ENCODE data around the gene MRM3.
"Not testable (repeated sequence)": the region's sequence is repeated elsewhere in the genome, so short reads cannot be mapped to it uniquely, and the experiment has no call there.

Gene MRM3

DNA sequence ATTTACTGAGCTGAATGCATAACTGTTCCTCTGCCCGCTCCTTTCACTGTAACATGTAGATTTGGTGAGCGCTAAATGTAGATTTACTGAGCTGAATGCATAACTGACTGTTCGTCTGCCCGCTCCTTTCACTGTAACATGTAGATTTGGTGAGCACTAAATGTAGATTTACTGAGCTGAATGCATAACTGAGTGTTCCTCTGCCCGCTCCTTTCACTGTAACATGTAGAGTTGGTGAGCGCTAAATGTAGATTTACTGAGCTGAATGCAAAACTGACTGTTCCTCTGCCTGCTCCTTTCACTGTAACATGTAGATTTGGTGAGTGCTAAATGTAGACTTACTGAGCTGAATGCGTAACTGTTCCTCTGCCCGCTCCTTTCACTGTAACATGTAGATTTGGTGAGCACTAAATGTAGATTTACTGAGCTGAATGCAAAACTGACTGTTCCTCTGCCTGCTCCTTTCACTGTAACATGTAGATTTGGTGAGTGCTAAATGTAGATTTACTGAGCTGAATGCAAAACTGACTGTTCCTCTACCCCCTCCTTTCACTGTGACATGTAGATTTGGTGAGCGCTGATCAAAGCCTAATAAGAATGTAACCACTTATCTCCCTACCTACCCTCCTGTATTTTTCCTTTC is 26.7 kb upstream of the MRM3 start:
- FAIRE-seq: not testable (repeated sequence)

DNA sequence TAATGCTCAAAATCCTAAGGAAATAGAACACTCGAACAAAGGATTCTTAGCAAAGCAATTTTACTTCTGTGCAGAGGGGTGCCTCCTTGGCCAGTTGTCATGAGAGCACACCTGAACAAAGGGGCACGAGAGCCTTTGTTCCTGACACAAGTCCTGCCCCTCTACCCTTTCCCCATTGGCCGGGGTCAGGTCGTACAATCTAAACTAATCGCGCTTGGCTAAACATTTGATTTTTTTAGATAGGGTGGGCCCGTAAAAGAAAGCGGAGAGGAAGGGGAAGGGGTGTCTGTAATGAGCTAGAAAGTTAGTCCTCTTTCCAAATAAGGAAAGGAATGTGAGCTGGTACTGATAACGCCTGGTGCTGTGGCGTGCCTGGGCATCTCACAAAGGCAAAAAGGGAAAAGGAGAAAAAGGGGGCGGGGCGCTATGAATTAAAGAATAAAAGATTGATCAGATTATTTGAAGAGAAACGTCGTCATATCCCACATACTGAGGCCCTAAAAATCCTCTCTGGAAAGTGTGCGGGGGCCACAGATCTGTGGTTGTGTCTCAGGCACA is 26.1 kb upstream of the MRM3 start:
- FAIRE-seq: not testable (repeated sequence)

DNA sequence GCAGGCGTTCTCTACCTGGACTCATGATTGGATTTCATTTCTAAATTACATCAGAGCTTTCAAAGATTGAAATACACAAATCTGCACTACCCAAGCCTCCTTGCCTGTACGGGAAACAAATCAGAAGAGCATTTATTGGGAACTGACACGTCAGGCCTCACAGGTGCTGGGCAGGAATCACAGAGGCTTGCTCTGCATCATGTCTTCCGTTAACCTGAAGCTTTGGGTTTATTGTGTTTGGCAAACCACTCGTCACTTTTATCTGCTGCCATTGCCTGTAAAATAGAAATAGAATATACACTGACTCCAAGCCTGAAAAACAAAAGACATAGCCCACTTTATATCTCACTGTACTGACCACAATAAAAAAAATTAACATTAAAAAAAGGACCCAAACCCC is 22.2 kb upstream of the MRM3 start:
- FAIRE-seq: no peak

DNA sequence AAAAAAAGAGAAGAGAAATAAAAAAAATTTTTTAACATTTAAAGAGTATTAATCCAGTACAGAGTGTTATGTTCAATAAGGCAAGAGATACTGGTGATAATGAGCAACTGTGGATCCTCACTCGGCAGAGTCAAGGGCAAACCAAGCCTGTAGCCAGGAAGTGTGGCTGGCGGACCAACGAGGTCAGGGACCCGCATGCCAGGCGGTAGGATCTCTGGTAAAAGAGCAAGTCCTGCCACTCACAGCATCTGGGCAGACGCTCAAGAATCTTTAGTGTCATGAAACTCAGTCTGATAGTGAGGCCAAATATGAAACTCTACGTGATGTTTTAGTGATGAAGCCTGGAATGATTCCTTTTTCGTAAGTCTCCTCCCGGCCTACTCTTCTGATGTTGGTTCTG is 21.8 kb upstream of the MRM3 start:
- FAIRE-seq: no peak

DNA sequence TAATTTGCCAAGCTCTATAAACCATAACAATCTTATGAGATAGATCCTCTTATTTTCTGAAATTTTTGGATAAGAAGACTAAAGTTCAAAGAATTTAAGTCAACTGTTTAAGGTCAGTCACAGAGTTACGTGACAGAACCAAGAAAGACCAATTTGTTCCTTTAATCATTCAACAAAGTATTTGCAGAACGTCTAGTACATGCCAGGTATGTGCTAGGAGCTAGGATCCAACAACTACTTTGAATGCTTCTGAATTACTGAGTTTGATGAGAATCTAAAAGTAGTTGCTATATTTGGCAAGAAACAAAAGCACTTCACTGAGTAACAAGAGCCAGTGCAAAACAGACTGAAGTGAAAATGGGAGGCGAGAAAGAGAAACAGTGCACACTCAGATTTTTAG is 15.1 kb upstream of the MRM3 start:
- no peak for FAIRE-seq

DNA sequence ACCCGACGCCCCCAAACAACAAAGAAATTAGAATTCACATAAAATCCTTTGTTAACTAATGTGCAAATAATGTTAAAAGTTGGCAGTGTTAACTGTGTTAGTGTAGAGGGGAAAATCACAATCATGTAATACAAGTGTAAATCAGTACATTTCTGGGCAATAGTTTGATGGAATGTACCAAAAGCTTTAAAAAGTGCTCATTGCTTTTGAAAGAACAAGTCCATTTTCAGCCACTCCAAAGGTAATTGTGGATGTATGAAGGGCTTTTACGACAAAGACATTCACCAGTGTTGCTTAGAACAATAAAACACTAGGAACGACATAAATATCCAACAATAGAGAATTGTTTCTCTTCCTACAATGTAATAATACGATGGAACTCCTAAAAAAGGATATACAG is 9.1 kb upstream of the MRM3 start:
- no peak for FAIRE-seq

DNA sequence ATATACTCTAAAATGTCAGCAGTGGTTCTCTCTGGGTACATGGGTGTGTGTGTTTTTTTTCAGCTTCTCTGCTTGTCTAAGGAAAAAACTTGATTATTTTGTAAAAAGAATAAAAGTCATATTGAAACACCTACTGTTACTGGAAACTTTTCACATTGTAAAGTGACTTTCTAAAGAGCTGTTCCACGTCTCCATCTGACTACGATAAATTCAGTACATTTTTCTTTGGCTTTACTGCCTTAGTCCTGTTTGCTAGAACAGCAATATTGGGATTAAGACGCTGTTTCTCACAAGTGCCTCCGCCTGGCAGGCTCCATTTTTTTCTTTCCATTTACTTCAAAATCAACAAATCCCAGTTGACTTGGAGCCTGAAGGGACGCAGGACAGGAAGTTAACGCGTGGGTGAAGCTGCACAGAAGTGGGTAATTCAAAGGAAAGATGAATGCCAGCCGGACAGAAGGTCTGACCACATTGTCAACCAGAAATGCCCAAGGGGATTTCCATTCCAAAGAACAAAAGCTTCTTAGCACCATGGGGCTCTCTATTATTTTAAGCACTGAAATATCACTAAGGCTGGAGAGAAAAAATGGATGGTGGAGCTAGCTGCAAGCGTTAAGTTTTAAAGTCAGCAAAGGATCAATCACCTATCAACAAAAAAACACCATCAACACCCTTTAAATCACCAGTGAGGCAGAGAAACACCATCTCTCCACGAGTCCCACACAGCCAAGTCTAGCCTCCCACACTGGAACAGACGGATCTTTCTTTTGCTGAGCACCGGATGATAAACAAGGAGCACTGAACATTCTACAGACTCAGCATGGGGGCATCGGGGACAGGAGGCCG is 8.5 kb upstream of the MRM3 start:
- no peak for FAIRE-seq

DNA sequence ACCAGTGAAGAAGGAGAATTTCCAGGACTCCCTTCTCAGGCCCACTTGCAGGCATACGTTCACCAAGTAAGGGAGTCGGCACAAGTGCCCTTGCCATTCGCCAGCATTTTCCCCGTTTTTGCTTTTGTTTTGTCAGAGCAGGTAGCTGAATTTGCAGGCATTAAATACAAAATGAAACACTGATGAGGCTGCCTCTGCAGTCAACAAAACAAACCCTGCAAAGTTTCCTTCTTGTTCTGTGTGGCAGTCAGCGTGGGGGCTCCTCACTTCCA is 7.9 kb upstream of the MRM3 start:
- FAIRE-seq: no peak

DNA sequence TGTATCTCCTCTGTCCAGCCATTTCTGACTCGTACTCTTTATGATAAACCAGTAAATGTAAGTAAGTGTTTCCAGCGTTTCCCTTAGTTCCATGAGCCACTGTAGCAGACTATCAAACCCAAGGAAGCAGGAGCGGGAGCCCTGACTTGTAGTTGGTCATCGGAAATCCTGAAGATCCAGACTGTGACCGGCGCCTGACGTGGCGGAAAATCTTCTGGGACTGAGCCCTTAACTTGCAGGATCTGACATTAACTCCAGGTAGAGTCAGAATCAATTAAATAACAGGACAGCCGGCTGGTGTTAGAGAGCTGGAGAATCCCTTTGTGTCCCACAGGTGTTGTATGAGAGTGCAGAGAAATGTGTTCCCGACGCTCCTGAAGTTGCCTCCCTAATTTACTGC is 4.1 kb upstream of the MRM3 start:
- no peak for FAIRE-seq

DNA sequence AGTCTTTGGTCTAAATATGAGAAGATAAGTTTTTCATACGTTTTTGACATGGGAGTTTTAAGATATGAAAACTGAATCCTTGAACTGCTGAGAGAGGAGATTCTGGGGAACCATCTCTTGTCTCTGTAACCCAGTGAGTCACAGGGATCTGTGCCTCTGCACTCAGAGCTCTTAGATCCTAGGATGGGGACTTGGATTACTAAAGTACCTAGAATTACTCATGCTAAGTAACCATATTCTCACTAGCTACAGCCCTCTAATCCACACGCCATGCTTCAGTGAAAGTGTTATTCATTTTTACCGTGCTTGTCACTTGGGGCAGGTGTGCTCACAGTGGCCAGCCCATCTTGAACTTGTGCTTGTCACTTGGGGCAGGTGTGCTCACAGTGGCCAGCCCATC is 2.0 kb downstream of the MRM3 start:
- no peak for FAIRE-seq

DNA sequence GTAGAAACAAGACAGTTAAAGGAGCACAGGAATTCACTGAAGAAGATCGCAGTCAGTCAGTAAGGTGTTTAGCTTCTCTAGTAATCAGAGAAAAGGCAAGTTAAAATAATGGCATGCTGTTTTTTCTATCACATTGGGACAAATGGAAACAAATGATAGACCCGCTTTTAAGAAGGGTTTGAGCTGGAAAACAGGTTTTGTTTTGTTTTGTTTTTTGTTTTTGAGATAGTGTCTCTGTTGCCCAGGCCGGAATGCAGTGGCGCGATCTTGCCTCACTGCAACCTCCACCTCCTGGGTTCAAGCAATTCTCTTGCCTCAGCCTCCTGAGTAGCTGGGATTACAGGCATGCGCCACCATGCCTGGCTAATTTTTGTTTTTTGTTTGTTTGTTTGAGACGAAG is 3.7 kb downstream of the MRM3 start:
- not testable (repeated sequence) for FAIRE-seq

DNA sequence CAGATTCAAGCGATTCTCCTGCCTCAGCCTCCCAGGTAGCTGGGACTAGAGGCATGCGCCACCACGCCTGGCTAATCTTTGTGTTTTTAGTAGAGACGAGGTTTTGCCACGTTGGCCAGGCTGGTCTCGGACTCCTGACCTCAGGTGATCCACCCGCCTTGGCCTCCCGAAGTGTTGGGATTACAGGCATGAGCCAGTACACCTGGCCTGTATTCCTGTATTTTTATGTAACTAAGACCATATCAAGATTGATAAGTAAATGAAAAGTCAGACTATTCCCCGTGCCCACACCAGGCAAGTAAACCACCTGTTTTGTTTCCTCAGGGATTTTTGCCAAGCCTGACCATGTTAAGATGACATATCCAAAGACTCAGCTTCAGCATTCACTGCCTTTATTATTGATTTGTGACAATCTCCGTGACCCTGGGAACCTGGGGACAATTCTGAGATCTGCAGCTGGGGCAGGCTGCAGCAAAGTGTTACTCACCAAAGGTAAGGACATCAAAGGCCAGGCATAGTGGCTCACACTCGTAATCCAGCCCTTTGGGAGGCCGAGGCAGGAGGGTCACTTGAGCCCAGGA is 5.6 kb downstream of the MRM3 start:
- FAIRE-seq: no peak

DNA sequence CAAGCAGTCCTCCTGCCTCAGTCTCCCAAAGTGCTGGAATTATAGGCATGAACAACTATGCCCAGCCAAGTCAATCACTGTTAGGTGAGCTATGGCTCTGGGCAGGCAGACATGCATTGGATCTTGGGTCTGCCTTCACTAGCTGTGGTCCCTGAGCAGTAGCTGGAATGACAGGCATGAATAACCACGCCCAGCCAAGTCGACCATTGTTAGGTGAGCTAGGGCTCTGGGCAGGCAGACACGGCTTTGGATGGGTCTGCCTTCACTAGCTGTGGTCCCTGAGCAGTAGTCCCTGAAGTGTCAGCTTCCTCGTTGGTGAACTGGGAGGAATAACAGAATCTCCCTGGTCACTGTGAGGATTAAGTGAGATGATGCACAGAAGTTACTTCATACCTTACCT is 6.4 kb downstream of the MRM3 start:
- no peak for FAIRE-seq

DNA sequence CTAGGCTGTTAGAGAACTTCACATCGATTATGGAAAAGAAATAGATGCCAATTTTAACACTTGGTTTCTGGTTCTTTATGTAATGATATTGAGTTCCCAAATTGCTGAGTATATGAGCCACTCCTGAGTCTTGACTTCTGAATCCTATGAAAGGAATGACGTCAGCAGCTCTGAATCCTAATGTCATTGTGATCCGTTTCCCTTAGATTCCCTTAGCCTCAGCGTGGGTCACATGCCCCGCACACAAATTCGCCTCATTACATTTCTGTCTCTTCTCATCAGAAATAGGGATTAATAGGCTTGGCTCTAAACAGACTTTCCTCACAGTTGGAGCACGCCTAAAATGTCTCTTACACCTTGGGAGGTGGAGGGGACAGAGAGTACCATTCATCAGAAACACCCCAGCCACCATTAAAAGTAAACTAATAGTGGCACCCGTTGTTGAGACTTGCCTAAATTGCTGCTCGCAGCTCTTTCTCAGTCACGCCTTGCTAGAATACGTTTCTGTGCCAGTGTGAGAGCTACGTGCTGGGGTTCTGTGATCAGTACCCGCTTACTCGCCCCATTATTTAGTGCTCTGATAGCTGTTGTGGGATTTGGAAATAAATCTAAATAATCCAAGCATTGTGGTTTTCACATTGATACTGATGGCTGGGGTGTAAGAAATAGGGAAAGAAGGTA is 7.1 kb downstream of the MRM3 start:
- no peak for FAIRE-seq

DNA sequence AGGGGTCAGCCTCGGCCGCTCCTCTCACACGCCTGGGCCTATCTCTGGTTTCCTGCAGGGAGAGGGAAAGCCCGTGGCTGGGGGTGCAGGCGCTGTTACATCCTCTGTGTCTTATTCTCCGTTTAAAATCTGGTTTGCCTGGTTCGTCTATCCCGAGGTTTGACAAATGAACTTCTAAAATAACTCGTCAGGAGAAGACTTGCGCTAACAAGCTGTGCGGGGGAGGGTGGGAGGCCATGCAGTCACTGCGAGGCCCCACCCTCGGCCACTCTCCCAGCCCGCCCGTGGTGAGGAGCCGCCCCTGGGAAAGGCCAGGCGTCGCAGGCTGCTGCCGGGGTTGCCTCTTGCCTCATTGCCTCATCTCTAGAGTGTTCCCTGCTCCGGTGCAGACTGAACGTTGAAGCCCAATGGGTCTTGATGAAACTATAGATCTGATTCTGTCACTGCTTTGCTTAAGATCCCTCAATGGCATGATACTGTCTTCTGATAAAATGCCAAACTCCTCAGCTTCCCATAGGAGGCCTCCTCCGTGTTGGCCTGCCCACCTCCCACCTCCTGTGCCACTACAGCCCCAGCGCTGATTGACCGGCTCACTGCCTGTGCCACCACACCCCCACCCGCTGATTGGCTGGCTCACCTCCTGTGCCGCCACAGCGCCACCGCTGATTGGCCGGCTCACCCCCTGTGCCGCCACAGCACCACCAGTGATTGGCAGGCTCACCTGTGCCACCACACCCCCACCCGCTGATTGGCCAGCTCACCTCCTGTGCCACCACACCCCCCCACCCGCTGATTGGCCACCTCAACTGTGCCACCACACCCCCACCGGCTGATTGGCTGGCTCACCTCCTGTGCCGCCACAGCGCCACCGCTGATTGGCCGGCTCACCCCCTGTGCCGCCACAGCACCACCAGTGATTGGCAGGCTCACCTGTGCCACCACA is 8.0 kb downstream of the MRM3 start:
- FAIRE-seq: not testable (repeated sequence)

DNA sequence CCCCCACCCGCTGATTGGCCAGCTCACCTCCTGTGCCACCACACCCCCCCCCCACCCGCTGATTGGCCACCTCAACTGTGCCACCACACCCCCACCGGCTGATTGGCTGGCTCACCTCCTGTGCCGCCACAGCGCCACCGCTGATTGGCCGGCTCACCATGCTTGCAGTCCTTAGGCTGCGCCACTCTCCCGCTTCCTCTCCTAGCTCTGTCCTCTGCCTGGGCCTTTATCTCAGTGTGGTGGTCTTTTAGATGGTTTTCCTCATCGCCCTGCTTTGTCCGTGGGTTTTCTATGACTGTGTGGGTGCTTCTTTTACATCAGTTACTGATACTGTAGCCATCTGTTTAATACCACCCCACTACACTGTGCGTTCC is 8.7 kb downstream of the MRM3 start:
- FAIRE-seq: not testable (repeated sequence)

DNA sequence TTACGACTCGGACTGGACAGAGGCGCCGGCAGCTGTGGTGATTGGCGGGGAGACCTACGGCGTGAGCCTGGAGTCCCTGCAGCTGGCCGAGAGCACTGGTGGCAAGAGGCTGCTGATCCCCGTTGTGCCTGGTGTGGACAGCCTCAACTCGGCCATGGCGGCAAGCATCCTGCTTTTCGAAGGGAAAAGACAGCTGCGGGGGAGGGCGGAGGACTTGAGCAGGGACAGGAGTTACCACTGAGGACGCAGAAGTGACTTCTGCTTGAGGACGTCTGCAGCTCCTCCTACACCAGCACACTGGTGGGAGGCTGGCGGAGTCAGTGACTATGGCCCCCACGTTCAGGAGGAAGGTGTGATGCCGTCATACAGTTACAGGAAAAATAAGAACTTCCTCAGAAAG is 9.7 kb downstream of the MRM3 start:
- FAIRE-seq: no peak

DNA sequence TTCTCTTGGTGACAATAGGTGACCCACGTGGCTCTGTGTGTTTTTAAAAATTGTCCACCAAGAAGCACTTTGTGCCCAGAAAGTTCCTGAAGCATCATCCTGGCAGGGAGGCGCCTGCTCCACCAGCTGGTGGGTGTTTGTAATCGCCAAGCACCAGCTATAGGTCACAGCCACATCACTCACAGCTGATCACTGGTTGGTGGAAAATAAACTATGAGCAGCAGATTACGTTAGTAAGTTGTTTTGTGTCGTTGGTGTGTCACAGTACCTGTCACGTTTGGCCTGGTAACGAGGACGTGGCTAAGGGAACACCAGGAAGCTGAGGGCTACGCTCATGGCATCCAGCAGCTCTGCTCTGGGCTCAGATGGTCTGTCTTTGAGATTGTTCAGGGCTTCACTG is 10.1 kb downstream of the MRM3 start:
- no peak for FAIRE-seq

DNA sequence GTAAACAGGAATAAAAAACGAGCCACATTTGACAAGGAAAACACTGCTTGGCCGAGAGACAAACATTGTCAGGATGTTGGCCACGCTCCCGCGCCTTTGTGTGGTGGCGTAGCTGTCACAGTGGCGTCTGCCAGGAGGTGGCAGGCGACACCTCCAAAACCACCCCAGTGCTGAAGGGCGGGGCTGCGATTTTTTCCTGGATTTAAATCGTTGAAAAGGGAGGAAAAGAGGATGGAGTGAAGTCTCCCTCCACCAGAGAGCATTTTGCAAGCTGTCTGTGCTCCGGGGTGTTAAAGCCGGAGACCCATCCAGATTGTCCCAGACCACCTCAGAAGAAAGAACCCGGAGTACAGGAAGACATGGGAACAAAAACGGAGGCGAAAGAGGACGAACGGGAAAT is 12.7 kb downstream of the MRM3 start:
- FAIRE-seq: peak; percentile 53

DNA sequence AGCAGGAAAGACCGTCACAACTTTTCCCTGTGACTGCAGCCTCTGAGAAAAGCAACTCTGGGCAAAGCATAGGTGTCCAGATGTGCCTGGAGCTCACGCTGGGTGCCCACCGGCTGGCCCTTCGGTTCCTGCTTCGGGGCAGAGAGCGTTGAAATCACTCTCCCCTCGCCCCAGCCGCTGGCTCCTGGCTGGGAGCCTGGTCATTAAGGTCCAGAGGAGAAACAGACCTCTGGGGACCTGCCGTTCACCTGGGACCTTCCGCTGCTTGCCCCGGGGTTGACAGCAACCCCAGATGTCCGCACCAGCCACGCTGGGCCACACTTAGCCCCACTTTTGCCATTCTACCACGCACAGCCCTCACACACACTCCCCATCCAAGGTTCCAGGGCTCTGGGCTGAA is 13.1 kb downstream of the MRM3 start:
- no peak for FAIRE-seq

DNA sequence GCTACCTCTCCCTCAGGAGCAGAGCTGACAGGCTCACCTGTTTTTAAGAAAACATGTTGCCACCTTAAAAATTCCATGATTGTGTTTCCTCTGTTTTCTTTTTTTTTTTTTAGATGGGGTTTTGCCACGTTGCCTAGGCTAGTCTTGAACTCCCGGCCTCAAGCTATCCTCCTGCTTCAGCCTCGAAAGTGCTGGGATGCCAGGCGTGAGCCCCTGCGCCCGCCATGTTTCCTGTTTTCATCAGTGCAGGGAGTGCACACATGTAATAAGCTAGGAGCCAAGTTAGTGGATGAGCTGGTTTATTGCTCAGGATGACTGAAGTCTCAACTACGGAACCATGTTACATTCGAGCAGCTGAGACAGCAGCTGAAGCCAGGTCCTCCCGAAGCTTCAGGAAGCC is 13.6 kb downstream of the MRM3 start:
- FAIRE-seq: no peak

DNA sequence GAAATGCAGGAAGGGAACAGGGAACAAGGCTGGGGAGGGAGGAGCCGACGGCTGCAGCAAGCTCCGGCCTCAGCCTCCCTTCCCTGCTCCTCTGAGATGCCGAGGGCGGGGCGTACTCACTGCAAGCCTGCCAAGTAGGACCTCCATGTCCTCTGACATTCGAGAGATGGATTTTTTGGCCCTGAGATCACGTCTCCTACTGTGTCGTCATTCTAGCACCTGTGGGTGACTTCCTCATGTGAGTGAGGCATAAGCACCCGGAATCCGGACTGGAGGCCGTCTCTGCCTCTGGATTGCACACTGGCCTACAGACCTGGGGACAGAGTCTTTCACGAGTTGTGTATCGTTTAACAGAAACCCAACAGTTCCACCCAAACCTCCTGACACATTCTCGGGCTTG is 14.5 kb downstream of the MRM3 start:
- FAIRE-seq: no peak
